ENCODE data around the gene POC1A. TPM values are rescaled to one million over a fixed set of nuclear protein-coding genes. Genes with fewer than 3 reads are reported as not detected.

POC1A gene
- total RNA-seq, 1 experiment from 2014 or later, result 43.0 TPM

GRCh38 chr3:52094571-52095485 is 59.4 kb downstream of the POC1A start:
- ATAC-seq, result no peak
- Histone ChIP-seq H3F3A (ENCODE audit: low read length, unreplicated experiment) (no peaks in the 10 kb centered on the region), H3K9me2 (replicated peaks; ENCODE audit: low read length) (no peaks in the 10 kb centered on the region), H3K27ac (ENCODE audit: low read length) (no peak overlapping the region), H3K27me3 (ENCODE audit: low read length) (no peaks in the 10 kb centered on the region), H3K79me2 (ENCODE audit: low read length) (no peaks in the 10 kb centered on the region), H4K20me1 (ENCODE audit: low read length) (no peaks in the 10 kb centered on the region), H3K36me3 (ENCODE audit: low read depth, low read length) (peaks cover 23% of the 10 kb centered on the region; the same call in 1 of the 2 replicates), H3K4me1 (ENCODE audit: insufficient read depth, low read length) (peaks cover 25% of the 10 kb centered on the region), H3K4me2 (ENCODE audit: low read length) (no peak overlapping the region), H3K9ac (ENCODE audit: low read length) (no peak overlapping the region), H2AFZ (ENCODE audit: low read length) (no peak overlapping the region), H3K9me3 (ENCODE audit: low read length) (no peaks in the 10 kb centered on the region), H3K4me3 (ENCODE audit: low read length) (no peak overlapping the region)
- no peak for DNase-seq
- intact Hi-C loops (cut with micrococcal nuclease), result no loop called here
- ChIA-PET POLR2A (ENCODE audit: unreplicated experiment) (no interaction called here), CTCF (no interaction called here)
- TF ChIP-seq EZH2phosphoT487 (IDR thresholded peaks at IDR 0.05; ENCODE audit: borderline replicate concordance, low read length) (no peak), CTCF (conservative IDR thresholded peaks at IDR 0.05; ENCODE audit: low read depth, low read length) (no peak), EZH2 (IDR thresholded peaks at IDR 0.05; ENCODE audit: low read length, unreplicated experiment) (no peak)
- BruUV-seq (replicated peaks), result no TSS peak

GRCh38 chr3:52093756-52094545 is 60.3 kb downstream of the POC1A start:
- Histone ChIP-seq H3K27ac (ENCODE audit: low read length) (no peak overlapping the region), H3K9ac (ENCODE audit: low read length) (no peak overlapping the region), H3K9me3 (ENCODE audit: low read length) (no peaks in the 10 kb centered on the region), H3K36me3 (ENCODE audit: low read depth, low read length) (peaks cover 23% of the 10 kb centered on the region; the same call in 1 of the 2 replicates), H3K4me2 (ENCODE audit: low read length) (no peak overlapping the region), H3K4me1 (ENCODE audit: insufficient read depth, low read length) (peaks cover 22% of the 10 kb centered on the region), H4K20me1 (ENCODE audit: low read length) (no peaks in the 10 kb centered on the region), H3K27me3 (ENCODE audit: low read length) (no peaks in the 10 kb centered on the region), H2AFZ (ENCODE audit: low read length) (no peak overlapping the region), H3K79me2 (ENCODE audit: low read length) (no peaks in the 10 kb centered on the region), H3F3A (ENCODE audit: low read length, unreplicated experiment) (no peaks in the 10 kb centered on the region), H3K9me2 (replicated peaks; ENCODE audit: low read length) (no peaks in the 10 kb centered on the region), H3K4me3 (ENCODE audit: low read length) (no peak overlapping the region)
- TF ChIP-seq EZH2 (IDR thresholded peaks at IDR 0.05; ENCODE audit: low read length, unreplicated experiment) (no peak), CTCF (conservative IDR thresholded peaks at IDR 0.05; ENCODE audit: low read depth, low read length) (no peak), EZH2phosphoT487 (IDR thresholded peaks at IDR 0.05; ENCODE audit: borderline replicate concordance, low read length) (no peak)
- ChIA-PET POLR2A (ENCODE audit: unreplicated experiment) (no interaction called here), CTCF (no interaction called here)
- no TSS peak for BruUV-seq (replicated peaks)
- intact Hi-C loops (cut with micrococcal nuclease), result no loop called here
- peak; percentile 33 for DNase-seq
- ATAC-seq, result peak; percentile 37
